ENCODE results near the gene CIAO3.

- no peak for TF ChIP-seq CTCF (IDR thresholded peaks at IDR 0.05)
- no peak for TF ChIP-seq EZH2 (IDR thresholded peaks at IDR 0.05; ENCODE audit: borderline replicate concordance, insufficient read depth, low read depth, low read length, poor library complexity, severe bottlenecking)
Observed at GRCh38 chr16:703406-703805, 37.4 kb downstream of the CIAO3 start.
